ENCODE data around the gene ZNF322. TPM values are rescaled to one million over a fixed set of nuclear protein-coding genes. Genes with fewer than 3 reads are reported as not detected.

ZNF322 gene
- polyA plus RNA-seq, 3 donors, result 2.0 to 5.1 (median 3.6) TPM

GRCh38 chr6:26594730-26595632, 64.6 kb downstream of the ZNF322 start:
- no peak for TF ChIP-seq CTCF (IDR thresholded peaks at IDR 0.05)
- Histone ChIP-seq H3K4me3 (replicated peaks in 1 of 3; ENCODE audit: low read depth in 2 of 3, low read length in 3 of 3) (peak overlapping the region in 1 of 3 experiments; percentile 94), H3K4me1 (ENCODE audit: control insufficient read depth in 1 of 2, insufficient read depth in 2 of 2, low read length in 2 of 2) (peaks cover 19 to 39% of the 10 kb centered on the region in 2 donors), H3K36me3 (replicated peaks in 1 of 2; ENCODE audit: control insufficient read depth in 1 of 2, insufficient read depth in 2 of 2, low read length in 2 of 2) (peaks cover 19 to 20% of the 10 kb centered on the region in 2 donors), H3K27me3 (ENCODE audit: control insufficient read depth in 2 of 2, insufficient read depth in 2 of 2, low read length in 2 of 2) (peaks cover 21 to 31% of the 10 kb centered on the region in 2 donors), H3K4me2 (replicated peaks; ENCODE audit: extremely low read depth, low read length, poor library complexity, severe bottlenecking) (peak overlapping the region; percentile 96), H4K20me1 (ENCODE audit: insufficient read depth, low read length) (no peaks in the 10 kb centered on the region), H2AFZ (ENCODE audit: insufficient read depth, low read depth, low read length, poor library complexity, severe bottlenecking) (no peak overlapping the region), H3K79me2 (ENCODE audit: insufficient read depth, low read length) (peaks cover 17% of the 10 kb centered on the region), H3K9me3 (replicated peaks in 1 of 2; ENCODE audit: control insufficient read depth in 1 of 2, insufficient read depth in 1 of 2, low read length in 2 of 2) (no peaks in the 10 kb centered on the region), H3K27ac (ENCODE audit: low read depth in 1 of 2, low read length in 2 of 2) (no peak overlapping the region), H3K9ac (ENCODE audit: insufficient read depth, low read length, poor library complexity, severe bottlenecking) (no peak overlapping the region)
- intact Hi-C loops (cut with micrococcal nuclease), result loop anchor here (1.0 to 10.0 kb wide), 3 partner anchors 21 to 550 kb away; a partner anchor contains a TSS
- Mint-ChIP-seq H3K9me3 (peaks cover 0 to 6% (median 2%) of the 10 kb centered on the region in 7 donors), H3K4me3 (peak overlapping the region in 1 of 2 donors; percentile 67), H3K4me1 (peaks cover 28% of the 10 kb centered on the region), H3K36me3 (peaks cover 21 to 22% of the 10 kb centered on the region in 2 donors), H3K27ac (no peak overlapping the region), H3K27me3 (ENCODE audit: low read depth in 3 of 3) (peaks cover 19 to 29% (median 27%) of the 10 kb centered on the region in 3 donors)
- 12% methylated on average over 6 of the region's 23 CpGs for WGBS (ENCODE audit: insufficient coverage)
- DNase-seq, result peak in 2 of 3 donors; percentile 23 to 29

- DNase-seq, result peak in 2 of 3 donors; percentile 20 to 29
- Histone ChIP-seq H3K4me3 (replicated peaks in 1 of 3; ENCODE audit: low read depth in 2 of 3, low read length in 3 of 3) (no peak overlapping the region), H3K4me1 (ENCODE audit: control insufficient read depth in 1 of 2, insufficient read depth in 2 of 2, low read length in 2 of 2) (peaks cover 19 to 39% of the 10 kb centered on the region in 2 donors), H2AFZ (ENCODE audit: insufficient read depth, low read depth, low read length, poor library complexity, severe bottlenecking) (no peak overlapping the region), H4K20me1 (ENCODE audit: insufficient read depth, low read length) (no peaks in the 10 kb centered on the region), H3K9me3 (replicated peaks in 1 of 2; ENCODE audit: control insufficient read depth in 1 of 2, insufficient read depth in 1 of 2, low read length in 2 of 2) (no peaks in the 10 kb centered on the region), H3K4me2 (replicated peaks; ENCODE audit: extremely low read depth, low read length, poor library complexity, severe bottlenecking) (peak overlapping the region; percentile 32), H3K27me3 (ENCODE audit: control insufficient read depth in 2 of 2, insufficient read depth in 2 of 2, low read length in 2 of 2) (peaks cover 21 to 31% of the 10 kb centered on the region in 2 donors), H3K36me3 (replicated peaks in 1 of 2; ENCODE audit: control insufficient read depth in 1 of 2, insufficient read depth in 2 of 2, low read length in 2 of 2) (peaks cover 11% of the 10 kb centered on the region in 2 donors), H3K27ac (ENCODE audit: low read depth in 1 of 2, low read length in 2 of 2) (no peak overlapping the region), H3K9ac (ENCODE audit: insufficient read depth, low read length, poor library complexity, severe bottlenecking) (no peak overlapping the region), H3K79me2 (ENCODE audit: insufficient read depth, low read length) (peaks cover 17% of the 10 kb centered on the region)
- no peak for TF ChIP-seq CTCF (IDR thresholded peaks at IDR 0.05)
- intact Hi-C loops (cut with micrococcal nuclease), result loop anchor here in 1 of 2 donors (10.0 kb wide), 2 partner anchors 249 to 551 kb away; a partner anchor contains a TSS
- Mint-ChIP-seq H3K27ac (no peak overlapping the region), H3K27me3 (ENCODE audit: low read depth in 3 of 3) (peaks cover 19 to 33% (median 30%) of the 10 kb centered on the region in 3 donors), H3K36me3 (peaks cover 12 to 13% of the 10 kb centered on the region in 2 donors), H3K4me3 (peak overlapping the region in 1 of 2 donors; percentile 67), H3K4me1 (peaks cover 28% of the 10 kb centered on the region), H3K9me3 (peaks cover 0 to 6% (median 2%) of the 10 kb centered on the region in 7 donors)
- no CpG with 5 or more reads among the region's 6 CpGs for WGBS (ENCODE audit: insufficient coverage)
These were observed 65.4 kb downstream of the ZNF322 start for GRCh38 chr6:26594131-26594498.
